ENCODE results near the gene CA12. TPM values are rescaled to one million over a fixed set of nuclear protein-coding genes. Genes with fewer than 3 reads are reported as not detected.

Gene CA12
- total RNA-seq, 2 donors from 2014 or later: 0.55 to 2.4 TPM

DNA sequence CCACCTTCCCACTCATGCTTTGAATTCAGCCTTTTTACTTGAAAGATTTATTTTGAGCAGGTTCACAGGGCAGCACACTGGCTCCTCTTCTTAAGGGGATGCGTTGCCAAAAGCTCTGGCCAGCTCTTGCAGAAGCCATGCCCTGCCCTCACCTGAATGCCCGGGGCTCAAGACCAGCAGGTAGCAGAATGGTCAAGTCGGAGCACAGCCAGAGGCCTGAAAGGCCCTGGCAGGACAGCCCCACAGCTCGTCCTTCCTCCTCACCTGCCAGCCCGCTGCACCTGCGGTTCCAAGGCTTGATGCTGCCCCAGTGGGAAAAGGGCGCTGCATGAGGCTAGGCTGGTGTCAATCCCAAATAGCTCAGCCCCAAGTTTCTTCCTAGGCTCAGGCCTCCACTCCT lies 13.1 kb downstream of the CA12 start:
- H3K27me3 Mint-ChIP-seq (ENCODE audit: low read depth): peaks cover 8% of the 10 kb centered on the region
- ATAC-seq (replicated peaks in 1 of 2) (no peak), DNase-seq (no peak)
- H3K27ac Mint-ChIP-seq: no peak overlapping the region
- peaks cover 28% of the 10 kb centered on the region for H3K4me1 Mint-ChIP-seq (ENCODE audit: low read depth)
- H3K36me3 Mint-ChIP-seq (ENCODE audit: insufficient read depth in 2 of 2): no peaks in the 10 kb centered on the region
- no peak overlapping the region for H3K4me3 Mint-ChIP-seq
- H3K9me3 Mint-ChIP-seq: no peaks in the 10 kb centered on the region

DNA sequence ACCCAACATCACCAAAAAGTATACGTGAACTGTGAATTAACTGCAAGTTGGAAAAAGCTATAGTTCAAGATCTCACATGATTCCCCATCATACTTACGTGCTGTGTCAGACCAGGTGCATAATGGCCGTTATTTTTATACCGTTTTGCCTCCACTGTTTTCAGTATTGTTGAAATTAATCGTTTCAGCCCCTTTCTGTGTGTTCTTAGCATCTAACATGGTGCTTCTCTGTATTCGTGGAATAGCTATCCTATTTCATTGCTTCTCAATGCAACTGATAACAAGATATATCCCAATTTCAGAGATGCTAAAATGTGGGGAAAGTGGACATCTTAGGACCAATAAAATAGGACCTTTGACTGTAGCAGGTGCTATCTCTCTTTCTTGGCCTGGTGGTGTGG lies 13.7 kb downstream of the CA12 start:
- Mint-ChIP-seq H3K27me3 (ENCODE audit: low read depth) (peaks cover 8% of the 10 kb centered on the region), H3K4me1 (ENCODE audit: low read depth) (peaks cover 22% of the 10 kb centered on the region), H3K36me3 (ENCODE audit: insufficient read depth in 2 of 2) (no peaks in the 10 kb centered on the region), H3K4me3 (no peak overlapping the region), H3K27ac (no peak overlapping the region), H3K9me3 (no peaks in the 10 kb centered on the region)
- DNase-seq: no peak
- ATAC-seq (replicated peaks in 1 of 2): no peak

DNA sequence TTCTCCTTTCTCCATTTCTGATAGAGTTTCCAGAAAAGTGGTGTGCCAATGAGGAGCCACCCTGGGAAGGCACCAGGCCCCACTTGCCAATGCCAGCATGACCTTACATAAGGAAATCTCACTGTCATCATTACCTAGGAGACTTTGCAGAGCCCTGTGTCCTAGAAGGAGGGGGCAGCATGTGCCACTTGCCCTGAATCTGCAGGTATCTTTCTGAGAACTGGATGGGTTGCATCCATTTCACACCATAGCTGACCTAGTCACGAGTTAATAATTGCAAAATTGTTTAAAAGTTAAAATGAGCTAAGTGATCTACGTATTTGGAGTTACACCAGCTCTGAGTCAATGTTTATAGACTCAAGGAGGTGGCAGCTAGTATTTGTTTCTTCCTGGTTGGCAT lies 14.3 kb downstream of the CA12 start:
- DNase-seq (no peak), ATAC-seq (replicated peaks in 1 of 2) (no peak)
- H3K4me3 Mint-ChIP-seq: no peak overlapping the region
- H3K4me1 Mint-ChIP-seq (ENCODE audit: low read depth): peaks cover 17% of the 10 kb centered on the region
- no peaks in the 10 kb centered on the region for H3K36me3 Mint-ChIP-seq (ENCODE audit: insufficient read depth in 2 of 2)
- H3K27me3 Mint-ChIP-seq (ENCODE audit: low read depth): peaks cover 8% of the 10 kb centered on the region
- no peaks in the 10 kb centered on the region for H3K9me3 Mint-ChIP-seq
- no peak overlapping the region for H3K27ac Mint-ChIP-seq

DNA sequence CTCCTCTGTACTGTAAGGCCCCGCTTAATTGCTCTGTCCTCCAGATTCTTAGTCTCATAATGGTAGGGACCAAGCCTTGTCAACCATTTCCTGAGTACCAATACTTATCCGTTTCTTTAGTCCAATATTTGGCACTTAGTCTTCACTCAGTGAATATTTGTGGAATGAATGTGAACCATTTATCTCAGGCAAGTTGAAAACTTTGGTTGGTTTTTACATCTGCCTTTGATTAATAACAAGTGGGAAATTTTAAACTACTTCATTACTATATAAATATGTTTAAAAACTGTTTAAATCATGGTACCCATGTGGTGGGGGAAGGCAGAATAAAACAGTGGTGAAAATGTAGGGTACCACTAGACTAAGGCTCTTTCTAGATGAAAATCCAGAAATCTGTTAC lies 15.2 kb downstream of the CA12 start:
- DNase-seq (no peak), ATAC-seq (replicated peaks in 1 of 2) (no peak)
- H3K4me1 Mint-ChIP-seq (ENCODE audit: low read depth): peaks cover 8% of the 10 kb centered on the region
- peaks cover 11% of the 10 kb centered on the region for H3K27me3 Mint-ChIP-seq (ENCODE audit: low read depth)
- no peak overlapping the region for H3K27ac Mint-ChIP-seq
- H3K4me3 Mint-ChIP-seq: no peak overlapping the region
- H3K36me3 Mint-ChIP-seq (ENCODE audit: insufficient read depth in 2 of 2): no peaks in the 10 kb centered on the region
- no peaks in the 10 kb centered on the region for H3K9me3 Mint-ChIP-seq

DNA sequence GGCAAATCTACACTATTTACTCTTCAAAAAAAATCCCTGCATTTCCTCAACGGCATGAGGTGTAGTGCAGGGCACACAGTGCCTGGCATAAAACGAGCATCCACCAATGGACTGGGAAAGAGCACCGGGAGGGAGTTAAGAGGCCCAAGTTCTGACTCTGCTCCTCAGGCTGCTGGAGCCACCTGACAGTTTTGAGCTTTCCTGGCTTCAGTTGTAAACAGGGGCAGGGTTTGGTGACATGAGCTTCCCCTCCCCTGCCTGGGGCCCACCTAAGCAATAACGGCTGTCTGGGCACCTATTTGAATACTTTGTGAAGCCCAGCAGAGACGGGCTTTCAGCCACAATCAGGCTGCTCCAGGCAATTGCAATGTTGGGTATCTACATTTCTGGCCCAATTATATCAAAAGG lies 16.4 kb downstream of the CA12 start:
- Mint-ChIP-seq H3K4me3 (no peak overlapping the region), H3K4me1 (ENCODE audit: low read depth) (no peaks in the 10 kb centered on the region), H3K27me3 (ENCODE audit: low read depth) (peaks cover 14% of the 10 kb centered on the region), H3K27ac (no peak overlapping the region), H3K36me3 (ENCODE audit: insufficient read depth in 2 of 2) (no peaks in the 10 kb centered on the region), H3K9me3 (no peaks in the 10 kb centered on the region)
- DNase-seq (no peak), ATAC-seq (replicated peaks in 1 of 2) (no peak)

DNA sequence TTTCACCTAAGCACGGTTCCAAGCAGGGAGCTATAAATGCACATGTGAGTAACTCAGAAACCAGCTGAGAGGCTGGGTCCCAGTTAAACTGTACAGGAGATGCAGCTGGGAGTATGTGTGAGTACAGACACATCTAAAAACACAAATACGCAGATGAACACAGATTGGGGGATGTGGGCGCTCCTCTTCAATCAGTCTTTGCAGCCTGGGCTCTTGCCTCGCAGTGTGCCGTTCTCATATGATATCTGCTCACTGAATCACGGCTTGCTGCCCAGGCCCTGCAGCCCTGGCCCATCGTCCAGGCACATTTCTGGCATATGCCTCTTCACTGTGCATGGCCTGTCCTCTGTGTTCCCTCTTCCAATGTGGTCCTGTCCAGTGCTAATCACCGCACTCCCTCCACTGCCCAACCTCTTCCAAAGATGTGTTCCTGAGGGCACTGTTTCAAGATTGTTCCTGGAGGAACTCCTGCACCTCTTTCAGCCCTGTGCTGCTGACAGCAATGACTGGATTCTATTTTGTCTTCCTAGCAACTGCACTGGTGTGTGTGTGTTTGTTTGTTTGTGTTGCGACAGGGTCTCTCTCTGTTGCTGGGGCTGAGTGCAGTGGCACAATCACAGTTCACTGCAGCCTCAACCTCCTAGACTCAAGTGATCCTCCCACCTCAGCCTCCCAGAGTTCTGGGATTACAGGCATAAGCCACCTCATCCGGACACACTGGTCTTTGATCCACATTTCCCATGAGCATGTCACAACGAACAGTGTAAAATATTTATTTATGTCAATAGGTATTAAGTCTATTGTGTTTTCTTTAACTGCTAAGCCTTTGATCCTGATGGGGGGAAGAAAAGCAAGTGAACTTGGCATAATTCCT lies 17.0 kb downstream of the CA12 start:
- Mint-ChIP-seq H3K4me1 (ENCODE audit: low read depth) (no peaks in the 10 kb centered on the region), H3K4me3 (no peak overlapping the region), H3K9me3 (no peaks in the 10 kb centered on the region), H3K27me3 (ENCODE audit: low read depth) (peaks cover 19% of the 10 kb centered on the region), H3K36me3 (ENCODE audit: insufficient read depth in 2 of 2) (no peaks in the 10 kb centered on the region), H3K27ac (no peak overlapping the region)
- DNase-seq (no peak), ATAC-seq (replicated peaks in 1 of 2) (no peak)

DNA sequence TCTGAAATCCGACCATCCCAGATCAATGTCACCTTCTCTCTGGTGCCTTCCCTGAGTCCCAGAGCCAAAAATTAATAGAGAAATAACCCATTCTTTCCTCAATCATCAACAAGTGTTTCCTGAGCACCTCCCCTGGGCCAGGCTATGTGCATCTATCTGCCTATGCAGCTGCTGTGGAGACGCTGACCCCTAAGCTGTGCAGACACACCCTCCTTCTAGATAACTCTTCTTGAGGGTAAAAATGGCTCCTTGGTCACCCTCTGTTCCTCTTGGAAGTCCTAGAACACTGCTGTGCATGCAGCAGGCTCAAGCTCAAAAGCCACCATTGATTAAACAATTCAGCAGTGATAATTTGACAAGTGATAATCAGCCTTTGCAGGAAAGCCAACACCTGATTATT lies 18.4 kb downstream of the CA12 start:
- H3K27me3 Mint-ChIP-seq (ENCODE audit: low read depth): peaks cover 30% of the 10 kb centered on the region
- no peaks in the 10 kb centered on the region for H3K4me1 Mint-ChIP-seq (ENCODE audit: low read depth)
- H3K27ac Mint-ChIP-seq: no peak overlapping the region
- H3K4me3 Mint-ChIP-seq: no peak overlapping the region
- no peaks in the 10 kb centered on the region for H3K36me3 Mint-ChIP-seq (ENCODE audit: insufficient read depth in 2 of 2)
- no peaks in the 10 kb centered on the region for H3K9me3 Mint-ChIP-seq
- ATAC-seq (replicated peaks in 1 of 2): no peak
- no peak for DNase-seq

DNA sequence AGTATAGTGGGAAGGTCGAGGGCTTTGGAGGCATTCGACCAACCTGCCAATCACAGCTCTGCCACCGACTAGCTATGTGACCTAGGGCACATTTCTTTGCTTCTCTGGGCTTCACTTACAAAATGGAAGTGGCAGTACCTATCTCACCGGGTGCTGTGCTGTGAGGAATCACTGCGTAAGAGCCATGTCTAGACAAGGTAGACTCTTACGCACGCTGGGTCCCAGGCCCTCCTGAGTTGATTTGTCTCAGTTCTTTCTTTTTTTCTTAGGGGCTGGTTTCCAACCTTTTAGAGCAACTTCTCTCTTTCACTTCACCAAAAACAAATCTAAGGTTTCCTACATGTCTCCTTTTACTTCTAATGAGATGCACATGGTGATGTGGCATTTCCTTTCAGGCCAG lies 18.8 kb downstream of the CA12 start:
- no peaks in the 10 kb centered on the region for H3K36me3 Mint-ChIP-seq (ENCODE audit: insufficient read depth in 2 of 2)
- H3K9me3 Mint-ChIP-seq: no peaks in the 10 kb centered on the region
- no peak overlapping the region for H3K27ac Mint-ChIP-seq
- H3K4me1 Mint-ChIP-seq (ENCODE audit: low read depth): no peaks in the 10 kb centered on the region
- ATAC-seq (replicated peaks in 1 of 2) (no peak), DNase-seq (no peak)
- H3K27me3 Mint-ChIP-seq (ENCODE audit: low read depth): peaks cover 34% of the 10 kb centered on the region
- no peak overlapping the region for H3K4me3 Mint-ChIP-seq

DNA sequence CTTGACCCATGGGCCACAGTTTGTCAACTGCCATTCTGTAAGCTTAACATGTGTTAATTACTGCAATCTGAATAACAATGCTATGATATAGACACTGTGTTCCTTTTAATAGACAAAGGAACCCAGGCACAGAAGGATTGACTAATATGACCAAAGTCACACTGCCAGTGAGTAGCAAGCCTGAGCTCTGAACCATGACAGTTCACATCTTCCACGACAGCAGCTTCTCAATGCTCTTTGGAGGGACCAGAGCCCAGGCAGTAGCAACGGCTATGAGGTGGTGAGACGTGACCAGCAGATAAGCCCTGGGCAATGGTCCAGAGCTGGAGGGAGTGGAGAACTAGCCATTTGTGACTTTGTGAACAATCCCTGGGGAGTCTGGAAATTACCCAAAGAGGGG lies 19.4 kb downstream of the CA12 start:
- no peak overlapping the region for H3K4me3 Mint-ChIP-seq
- H3K36me3 Mint-ChIP-seq (ENCODE audit: insufficient read depth in 2 of 2): no peaks in the 10 kb centered on the region
- peaks cover 36% of the 10 kb centered on the region for H3K27me3 Mint-ChIP-seq (ENCODE audit: low read depth)
- H3K9me3 Mint-ChIP-seq: no peaks in the 10 kb centered on the region
- no peak overlapping the region for H3K27ac Mint-ChIP-seq
- DNase-seq (no peak), ATAC-seq (replicated peaks in 1 of 2) (no peak)
- H3K4me1 Mint-ChIP-seq (ENCODE audit: low read depth): no peaks in the 10 kb centered on the region

DNA sequence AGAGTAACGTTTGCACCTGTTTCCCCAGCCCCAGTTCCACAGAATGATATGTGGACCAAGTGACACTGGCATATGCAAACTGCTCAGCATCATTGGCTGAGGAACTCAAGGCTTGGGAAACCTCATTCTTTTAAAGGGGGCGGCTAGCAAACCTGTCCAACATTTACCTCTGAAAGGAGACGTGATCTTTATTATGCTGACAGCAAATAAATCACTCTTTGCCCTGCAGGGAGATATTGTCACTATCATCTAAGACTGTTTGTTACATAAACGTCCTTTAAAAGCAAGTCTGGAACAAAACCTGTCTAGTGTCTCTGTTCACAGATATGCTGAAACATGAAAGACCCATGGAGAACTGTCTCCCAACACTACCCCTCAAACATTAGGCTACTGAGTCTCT lies 21.5 kb downstream of the CA12 start:
- H3K27me3 Mint-ChIP-seq (ENCODE audit: low read depth): peaks cover 33% of the 10 kb centered on the region
- H3K36me3 Mint-ChIP-seq (ENCODE audit: insufficient read depth in 2 of 2): no peaks in the 10 kb centered on the region
- H3K27ac Mint-ChIP-seq: no peak overlapping the region
- H3K9me3 Mint-ChIP-seq: no peaks in the 10 kb centered on the region
- ATAC-seq (replicated peaks in 1 of 2): no peak
- H3K4me1 Mint-ChIP-seq (ENCODE audit: low read depth): no peaks in the 10 kb centered on the region
- H3K4me3 Mint-ChIP-seq: no peak overlapping the region
- DNase-seq: no peak

DNA sequence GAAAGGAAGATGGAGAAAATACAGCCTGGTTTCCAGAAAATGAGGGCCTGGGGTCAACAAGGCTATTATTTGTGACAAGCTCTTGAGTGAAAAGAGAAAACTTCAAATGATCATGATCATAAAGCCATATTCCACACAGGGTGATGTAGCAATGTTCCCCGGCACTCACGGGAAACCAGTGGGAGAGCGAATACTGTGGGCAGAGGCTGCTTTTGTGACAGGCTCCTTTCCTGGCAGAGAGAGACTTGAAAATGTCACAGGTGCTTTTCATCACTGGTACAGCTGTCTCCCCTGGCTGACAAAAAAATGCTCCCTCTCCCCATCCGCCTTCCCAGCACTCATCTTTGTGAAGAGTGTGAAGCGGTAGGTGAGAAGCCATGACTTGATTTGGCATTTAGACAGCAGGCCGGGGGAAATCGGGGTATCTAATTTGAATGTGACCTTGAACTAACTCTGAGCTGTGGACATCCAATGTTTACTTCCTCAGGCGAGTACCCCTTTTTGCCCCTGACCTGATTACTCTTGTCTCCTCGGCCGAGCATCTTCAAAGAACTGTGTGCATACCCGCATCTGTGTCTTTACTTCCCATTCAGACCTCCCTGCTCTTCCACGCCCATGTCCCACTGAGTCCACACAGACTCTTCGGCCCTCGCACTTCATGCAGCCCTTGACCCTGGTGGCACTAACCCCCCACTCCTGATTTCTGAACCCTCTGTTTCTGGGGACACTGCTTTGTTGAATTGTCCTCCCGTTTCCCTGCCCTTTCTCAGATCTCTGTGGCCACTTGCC lies 23.2 kb downstream of the CA12 start:
- H3K9me3 Mint-ChIP-seq: no peaks in the 10 kb centered on the region
- H3K27me3 Mint-ChIP-seq (ENCODE audit: low read depth): peaks cover 28% of the 10 kb centered on the region
- H3K36me3 Mint-ChIP-seq (ENCODE audit: insufficient read depth in 2 of 2): no peaks in the 10 kb centered on the region
- no peak overlapping the region for H3K4me3 Mint-ChIP-seq
- no peaks in the 10 kb centered on the region for H3K4me1 Mint-ChIP-seq (ENCODE audit: low read depth)
- ATAC-seq (replicated peaks in 1 of 2) (no peak), DNase-seq (no peak)
- no peak overlapping the region for H3K27ac Mint-ChIP-seq

DNA sequence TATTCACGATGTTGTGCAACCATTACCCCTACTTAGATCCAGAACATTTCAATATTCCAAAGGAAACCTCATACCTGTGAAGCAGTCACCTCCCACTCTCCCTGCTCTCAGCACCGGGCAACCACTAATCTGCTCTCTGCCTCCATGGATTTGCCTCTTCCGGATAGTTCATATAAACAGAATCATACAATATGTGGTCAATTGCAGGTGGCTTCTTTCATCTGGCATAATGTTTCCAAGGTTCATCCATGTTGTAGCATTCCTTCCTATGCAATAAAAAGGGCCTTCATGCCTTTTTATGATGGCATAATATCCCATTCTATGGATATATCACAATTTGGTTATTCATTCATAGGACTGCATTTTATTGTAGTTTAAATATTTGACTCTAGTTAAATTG lies 23.9 kb downstream of the CA12 start:
- no peaks in the 10 kb centered on the region for H3K9me3 Mint-ChIP-seq
- H3K4me1 Mint-ChIP-seq (ENCODE audit: low read depth): no peaks in the 10 kb centered on the region
- ATAC-seq (replicated peaks in 1 of 2) (no peak), DNase-seq (no peak)
- peaks cover 28% of the 10 kb centered on the region for H3K27me3 Mint-ChIP-seq (ENCODE audit: low read depth)
- no peaks in the 10 kb centered on the region for H3K36me3 Mint-ChIP-seq (ENCODE audit: insufficient read depth in 2 of 2)
- no peak overlapping the region for H3K4me3 Mint-ChIP-seq
- no peak overlapping the region for H3K27ac Mint-ChIP-seq

DNA sequence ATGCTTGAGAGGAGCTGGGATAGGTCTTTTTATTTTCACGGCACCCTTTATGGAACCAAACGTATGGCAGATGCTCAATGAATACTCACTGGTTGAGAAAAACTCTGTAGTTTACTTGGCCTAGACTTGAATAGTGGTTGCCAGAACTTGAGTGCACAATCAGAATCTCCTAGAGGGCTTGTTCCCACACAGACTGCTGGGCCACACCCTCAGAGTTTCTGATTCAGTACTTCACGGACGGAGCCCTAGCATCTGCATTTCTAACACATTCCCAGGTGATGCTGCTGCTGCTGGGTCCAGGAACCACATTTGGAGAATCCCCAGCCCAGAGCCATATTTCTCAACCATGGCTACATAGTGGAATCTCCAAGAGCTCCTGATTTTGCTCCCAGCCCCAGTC lies 24.6 kb downstream of the CA12 start:
- Mint-ChIP-seq H3K27ac (no peak overlapping the region), H3K36me3 (ENCODE audit: insufficient read depth in 2 of 2) (no peaks in the 10 kb centered on the region), H3K4me3 (no peak overlapping the region), H3K4me1 (ENCODE audit: low read depth) (no peaks in the 10 kb centered on the region), H3K27me3 (ENCODE audit: low read depth) (peaks cover 28% of the 10 kb centered on the region), H3K9me3 (no peaks in the 10 kb centered on the region)
- DNase-seq (no peak), ATAC-seq (replicated peaks in 1 of 2) (no peak)

All from activated T-cell treated with anti-CD3 and anti-CD28 coated beads, Interleukin-2, amount 50 U/mL, for 72 hours (primary cell).